ENCODE measurements around the gene RAB31. TPM values are rescaled to one million over a fixed set of nuclear protein-coding genes. Genes with fewer than 3 reads are reported as not detected.

The RAB31 gene
- total RNA-seq, 1 experiment from 2014 or later, result 32.9 TPM

- TF ChIP-seq ATF2 (CRISPR knock-in tag; IDR thresholded peaks at IDR 0.05; ENCODE audit: borderline replicate concordance, low read depth) (no peak), ZNF532 (CRISPR knock-in tag; IDR thresholded peaks at IDR 0.05; ENCODE audit: borderline replicate concordance) (no peak), ZNF671 (CRISPR knock-in tag; IDR thresholded peaks at IDR 0.05) (no peak), MYBL2 (CRISPR knock-in tag; IDR thresholded peaks at IDR 0.05) (no peak), ATF6 (CRISPR knock-in tag; IDR thresholded peaks at IDR 0.05) (no peak)
- no peak for ATAC-seq
- no peaks in the 10 kb centered on the region for H3K4me1 Mint-ChIP-seq
- ChIA-PET POLR2A (no interaction called here), CTCF (no interaction called here)
- no peak for DNase-seq (ENCODE audit: low spot score)
- no peaks in the 10 kb centered on the region; the same call in 1 of the 2 replicates for H3K27me3 Mint-ChIP-seq (ENCODE audit: low read depth)
- no peak overlapping the region for H3K27ac Mint-ChIP-seq
- H3K9me3 Mint-ChIP-seq, result peaks cover 8% of the 10 kb centered on the region
- no peak overlapping the region for H3K4me3 Mint-ChIP-seq
- H3K36me3 Mint-ChIP-seq, result no peaks in the 10 kb centered on the region
Measured at GRCh38 chr18:9884090-9884489, 176.0 kb downstream of the RAB31 start.

GRCh38 chr18:9884532-9885140 lies 176.5 kb downstream of the RAB31 start:
- DNase-seq (ENCODE audit: low spot score) (no peak), ATAC-seq (no peak)
- Mint-ChIP-seq H3K4me1 (no peaks in the 10 kb centered on the region), H3K27ac (no peak overlapping the region), H3K36me3 (no peaks in the 10 kb centered on the region), H3K9me3 (peaks cover 8% of the 10 kb centered on the region), H3K27me3 (ENCODE audit: low read depth) (no peaks in the 10 kb centered on the region; the same call in 1 of the 2 replicates), H3K4me3 (no peak overlapping the region)
- POLR2A ChIA-PET, result no interaction called here
- TF ChIP-seq PRDM15 (CRISPR knock-in tag; IDR thresholded peaks at IDR 0.05) (no peak), JUN (CRISPR knock-in tag; IDR thresholded peaks at IDR 0.05) (no peak), GABPB1 (CRISPR knock-in tag; IDR thresholded peaks at IDR 0.05) (no peak), ATF6 (CRISPR knock-in tag; IDR thresholded peaks at IDR 0.05) (no peak)
- CTCF ChIA-PET, result no interaction called here

All from WTC11 (cell line).